SK-N-MC (cell line): ENCODE data around the gene NAA15.

ENCODE experiments used
- DNase-seq: peaks from one replicate; pipeline ENCODE4 v3.0.0-alpha.2; 2011; ENCODE audit warnings: low read depth, low spot score
- H3K27ac ChIP-seq: fragments of 200-600 bp; sonication (generic); 2 replicates; pipeline ENCODE4 v1.5.1; 2016; ENCODE audit warnings: mixed run types
- H3K36me3 ChIP-seq: fragments of 200-600 bp; sonication (generic); 2 replicates; pipeline ENCODE4 v1.6.1; 2017; ENCODE audit warnings: antibody characterized with exemption, low read length, mixed read lengths; ENCODE audit not compliant: insufficient read depth
- H3K4me3 ChIP-seq: fragments of 200-600 bp; sonication (generic); 2 replicates; pipeline ENCODE4 v1.5.1; 2016
- H3K9ac ChIP-seq: fragments of 200-600 bp; sonication (generic); 2 replicates; pipeline ENCODE4 v1.8.0; 2017; ENCODE audit warnings: mixed run types, mixed read lengths; ENCODE audit not compliant: insufficient read length
- H3K9me3 ChIP-seq: fragments of 200-600 bp; sonication (generic); 2 replicates; pipeline ENCODE4 v1.6.1; 2017; ENCODE audit warnings: low read depth, mild to moderate bottlenecking, antibody characterized with exemption, low read length, moderate library complexity, mixed read lengths
- EZH2 ChIP-seq: fragments of 200-600 bp; sonication (generic); IDR thresholded peaks from one replicate; pipeline ENCODE4 v1.6.1; 2017; ENCODE audit warnings: antibody characterized with exemption
- FOXP2 ChIP-seq: optimal IDR thresholded peaks from 2 replicates; pipeline ENCODE3; 2011; ENCODE audit warnings: mild to moderate bottlenecking, moderate library complexity; ENCODE audit not compliant: insufficient read depth; ENCODE audit errors: extremely low read length, control extremely low read depth
- POLR2AphosphoS5 ChIP-seq: IDR thresholded peaks from 2 replicates; pipeline ENCODE4 v1.6.1; 2012; ENCODE audit warnings: mild to moderate bottlenecking, low read depth, low read length, borderline replicate concordance

NAA15 gene

GRCh38 chr4:139324620-139325019 lies 23.3 kb downstream of the NAA15 start:
- H3K27ac ChIP-seq = 0 out of 2 replicates have a peak overlapping the region, but pooled peaks have one; percentile 2
- TF ChIP-seq EZH2 (no peak), POLR2AphosphoS5 (no peak), FOXP2 (no peak)
- peaks cover 50% of the 10 kb centered on the region for H3K36me3 ChIP-seq
- 0 out of 2 replicates have a peak, but pooled peaks cover 4% of the 10 kb centered on the region for H3K9me3 ChIP-seq
- DNase-seq = no peak
- no peak overlapping the region for H3K9ac ChIP-seq
- no peak overlapping the region for H3K4me3 ChIP-seq

GRCh38 chr4:139329665-139330200 lies 28.4 kb downstream of the NAA15 start:
- Histone ChIP-seq H3K9ac (no peak overlapping the region), H3K27ac (0 out of 2 replicates have a peak overlapping the region, but pooled peaks have one; percentile 15), H3K4me3 (no peak overlapping the region), H3K36me3 (peaks cover 61% of the 10 kb centered on the region), H3K9me3 (0 out of 2 replicates have a peak, but pooled peaks cover 4% of the 10 kb centered on the region)
- DNase-seq = no peak
- TF ChIP-seq POLR2AphosphoS5 (no peak), EZH2 (no peak), FOXP2 (no peak)

- H3K27ac ChIP-seq = 0 out of 2 replicates have a peak overlapping the region, but pooled peaks have one; percentile 15
- no peak overlapping the region for H3K4me3 ChIP-seq
- H3K36me3 ChIP-seq = peaks cover 64% of the 10 kb centered on the region
- TF ChIP-seq POLR2AphosphoS5 (no peak), EZH2 (no peak), FOXP2 (no peak)
- H3K9ac ChIP-seq = no peak overlapping the region
- no peak for DNase-seq
- H3K9me3 ChIP-seq = 0 out of 2 replicates have a peak, but pooled peaks cover 4% of the 10 kb centered on the region
Observed at GRCh38 chr4:139330283-139330682, 29.0 kb downstream of the NAA15 start.

- Histone ChIP-seq H3K27ac (no peak overlapping the region), H3K9me3 (0 out of 2 replicates have a peak, but pooled peaks cover 4% of the 10 kb centered on the region), H3K9ac (no peak overlapping the region), H3K4me3 (no peak overlapping the region), H3K36me3 (peaks cover 64% of the 10 kb centered on the region)
- TF ChIP-seq POLR2AphosphoS5 = no peak
- TF ChIP-seq FOXP2 = no peak
- TF ChIP-seq EZH2 = no peak
- no peak for DNase-seq
Observed at GRCh38 chr4:139331185-139331584, 29.9 kb downstream of the NAA15 start.

- TF ChIP-seq POLR2AphosphoS5 (no peak), FOXP2 (no peak), EZH2 (no peak)
- Histone ChIP-seq H3K9me3 (no peaks in the 10 kb centered on the region), H3K27ac (peak overlapping the region; percentile 30; the same call in 1 of the 2 replicates), H3K9ac (no peak overlapping the region), H3K4me3 (no peak overlapping the region), H3K36me3 (peaks cover 59% of the 10 kb centered on the region)
- no peak for DNase-seq
Observed at GRCh38 chr4:139333046-139333445, 31.7 kb downstream of the NAA15 start.

GRCh38 chr4:139337612-139338011 lies 36.3 kb downstream of the NAA15 start:
- H3K27ac ChIP-seq = 0 out of 2 replicates have a peak overlapping the region, but pooled peaks have one; percentile 42
- no peaks in the 10 kb centered on the region for H3K9me3 ChIP-seq
- peaks cover 75% of the 10 kb centered on the region for H3K36me3 ChIP-seq
- H3K9ac ChIP-seq = peak overlapping the region; percentile 25
- no peak overlapping the region for H3K4me3 ChIP-seq
- DNase-seq = no peak
- TF ChIP-seq POLR2AphosphoS5 (no peak), EZH2 (no peak), FOXP2 (no peak)

GRCh38 chr4:139361301-139361700 lies 60.0 kb downstream of the NAA15 start:
- Histone ChIP-seq H3K9me3 (no peaks in the 10 kb centered on the region), H3K36me3 (peaks cover 90% of the 10 kb centered on the region), H3K27ac (no peak overlapping the region), H3K9ac (no peak overlapping the region), H3K4me3 (no peak overlapping the region)
- DNase-seq = no peak
- TF ChIP-seq FOXP2 = no peak
- no peak for TF ChIP-seq POLR2AphosphoS5

GRCh38 chr4:139367421-139368090 lies 66.3 kb downstream of the NAA15 start:
- peaks cover 93% of the 10 kb centered on the region for H3K36me3 ChIP-seq

More at GRCh38 chr4:139367421-139368090, 66.3 kb downstream of the NAA15 start:
- Histone ChIP-seq H3K9me3 (no peaks in the 10 kb centered on the region), H3K4me3 (no peak overlapping the region), H3K9ac (no peak overlapping the region), H3K27ac (peak overlapping the region; percentile 15; the same call in 1 of the 2 replicates)
- no peak for DNase-seq
- no peak for TF ChIP-seq POLR2AphosphoS5
- TF ChIP-seq FOXP2 = no peak
- no peak for TF ChIP-seq EZH2
